Measurements from ENCODE around the gene MED13.

MED13 gene

DNA sequence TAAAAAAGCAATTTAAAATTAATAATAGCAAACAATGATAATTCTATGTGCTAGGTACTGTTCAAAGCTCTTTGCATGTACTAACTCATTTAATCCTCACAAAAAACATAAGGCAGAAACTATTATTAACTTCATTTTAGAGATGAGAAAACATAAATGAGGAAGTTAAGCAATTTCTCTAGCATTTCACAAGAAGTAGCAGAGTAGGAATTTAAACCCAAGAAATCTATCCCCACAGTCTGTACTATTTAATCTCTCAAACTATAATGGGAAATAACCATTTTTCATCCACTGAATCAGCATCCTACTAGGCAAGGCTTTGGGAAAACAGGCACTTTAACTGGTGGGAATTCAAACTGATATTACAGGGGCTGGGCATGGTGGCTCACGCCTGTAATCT, 95.0 kb downstream of the MED13 start:
- Histone ChIP-seq H3K4me1 (ENCODE audit: control insufficient read depth, insufficient read depth, low read length) (no peaks in the 10 kb centered on the region), H3K4me3 (ENCODE audit: insufficient read depth, low read depth, low read length) (no peak overlapping the region), H3K27me3 (ENCODE audit: control insufficient read depth, insufficient read depth, low read length, poor library complexity, severe bottlenecking) (no peaks in the 10 kb centered on the region), H3K9me3 (ENCODE audit: control insufficient read depth, low read length) (no peaks in the 10 kb centered on the region), H3K27ac (ENCODE audit: insufficient read depth, low read depth, low read length, poor library complexity, severe bottlenecking) (no peak overlapping the region), H3K36me3 (ENCODE audit: control insufficient read depth, insufficient read depth, low read length) (peaks cover 29% of the 10 kb centered on the region)
- 82 to 96% methylated on average over 1 of the region's 1 CpG for WGBS, 2 experiments

DNA sequence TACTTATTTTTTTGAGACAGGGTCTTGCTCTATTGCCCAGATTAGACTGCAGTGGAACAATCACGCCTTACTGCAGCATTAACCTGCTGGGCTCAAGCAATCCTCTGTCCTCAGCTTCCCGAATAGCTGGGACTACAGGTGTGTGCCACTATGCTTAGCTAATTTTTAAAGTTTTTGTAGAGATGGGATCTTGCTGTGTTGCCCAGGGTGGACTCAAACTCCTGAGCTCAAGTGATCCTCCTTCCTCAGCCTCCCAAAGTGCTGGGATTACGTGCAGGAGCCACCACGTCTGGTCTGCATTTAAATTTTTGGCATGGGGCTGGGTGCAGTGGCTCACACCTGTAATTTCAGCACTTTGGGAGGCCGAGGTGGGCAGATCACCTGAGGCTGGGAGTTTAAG, 96.3 kb downstream of the MED13 start:
- Histone ChIP-seq H3K36me3 (ENCODE audit: control insufficient read depth, insufficient read depth, low read length) (peaks cover 40% of the 10 kb centered on the region), H3K27me3 (ENCODE audit: control insufficient read depth, insufficient read depth, low read length, poor library complexity, severe bottlenecking) (no peaks in the 10 kb centered on the region), H3K9me3 (ENCODE audit: control insufficient read depth, low read length) (no peaks in the 10 kb centered on the region), H3K4me1 (ENCODE audit: control insufficient read depth, insufficient read depth, low read length) (no peaks in the 10 kb centered on the region), H3K27ac (ENCODE audit: insufficient read depth, low read depth, low read length, poor library complexity, severe bottlenecking) (no peak overlapping the region), H3K4me3 (ENCODE audit: insufficient read depth, low read depth, low read length) (no peak overlapping the region)
- WGBS, 2 experiments = 94 to 95% methylated on average over 5 of the region's 5 CpGs

DNA sequence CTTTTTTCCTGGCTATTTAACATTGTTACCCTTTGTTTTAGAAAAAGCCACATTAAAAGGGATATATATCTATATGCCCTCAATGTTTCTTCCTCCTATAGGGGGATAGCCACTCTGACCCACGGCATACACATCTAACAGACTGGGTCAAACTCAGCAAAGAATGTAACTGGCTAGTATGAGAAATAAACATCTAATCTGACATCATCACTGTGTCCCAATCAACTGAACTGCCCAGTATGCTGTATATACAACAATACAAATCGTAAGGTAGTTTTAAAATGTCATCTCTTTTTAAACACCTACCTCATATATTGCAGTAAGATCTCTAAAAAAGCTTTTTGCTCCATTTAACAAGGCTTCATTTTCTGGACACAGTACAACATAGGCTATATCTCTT, 97.3 kb downstream of the MED13 start:
- H3K4me1 ChIP-seq (ENCODE audit: control insufficient read depth, insufficient read depth, low read length) = no peaks in the 10 kb centered on the region
- H3K27me3 ChIP-seq (ENCODE audit: control insufficient read depth, insufficient read depth, low read length, poor library complexity, severe bottlenecking) = no peaks in the 10 kb centered on the region
- WGBS, 2 experiments = 95% methylated on average over 2 of the region's 2 CpGs
- peaks cover 44% of the 10 kb centered on the region for H3K36me3 ChIP-seq (ENCODE audit: control insufficient read depth, insufficient read depth, low read length)
- no peak overlapping the region for H3K27ac ChIP-seq (ENCODE audit: insufficient read depth, low read depth, low read length, poor library complexity, severe bottlenecking)
- no peak overlapping the region for H3K4me3 ChIP-seq (ENCODE audit: insufficient read depth, low read depth, low read length)
- H3K9me3 ChIP-seq (ENCODE audit: control insufficient read depth, low read length) = no peaks in the 10 kb centered on the region

- 0% methylated on average over 1 of the region's 1 CpG for WGBS, 2 experiments
- Histone ChIP-seq H3K27me3 (ENCODE audit: control insufficient read depth, insufficient read depth, low read length, poor library complexity, severe bottlenecking) (no peaks in the 10 kb centered on the region), H3K4me3 (ENCODE audit: insufficient read depth, low read depth, low read length) (no peak overlapping the region), H3K27ac (ENCODE audit: insufficient read depth, low read depth, low read length, poor library complexity, severe bottlenecking) (no peak overlapping the region), H3K36me3 (ENCODE audit: control insufficient read depth, insufficient read depth, low read length) (peaks cover 47% of the 10 kb centered on the region), H3K9me3 (ENCODE audit: control insufficient read depth, low read length) (no peaks in the 10 kb centered on the region), H3K4me1 (ENCODE audit: control insufficient read depth, insufficient read depth, low read length) (no peaks in the 10 kb centered on the region)
These were observed 98.9 kb downstream of the MED13 start for GRCh38 chr17:61966191-61966590.

DNA sequence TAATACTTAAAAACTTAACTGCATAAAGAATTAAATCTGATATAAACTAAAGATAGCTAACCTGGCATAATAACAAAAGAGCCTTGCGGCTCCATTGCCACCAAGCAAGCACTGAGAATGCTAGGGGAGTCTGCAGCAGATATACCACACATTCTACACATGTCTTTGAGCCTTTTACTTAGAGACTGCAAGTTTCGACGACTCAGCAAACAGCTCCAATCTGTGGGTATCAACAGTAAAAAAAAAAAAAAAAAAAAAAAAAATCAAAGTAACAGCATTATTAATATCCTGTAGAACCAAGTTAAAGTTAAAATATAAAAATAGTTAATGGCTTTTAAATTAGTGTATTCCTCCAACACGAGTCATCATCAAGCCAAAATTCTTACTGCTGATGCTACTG, 109.5 kb downstream of the MED13 start:
- no peaks in the 10 kb centered on the region for H3K9me3 ChIP-seq (ENCODE audit: control insufficient read depth, low read length)
- H3K27ac ChIP-seq (ENCODE audit: insufficient read depth, low read depth, low read length, poor library complexity, severe bottlenecking) = no peak overlapping the region
- WGBS, 2 experiments = 94 to 98% methylated on average over 1 to 4 of the region's 4 CpGs
- no peaks in the 10 kb centered on the region for H3K4me1 ChIP-seq (ENCODE audit: control insufficient read depth, insufficient read depth, low read length)
- H3K27me3 ChIP-seq (ENCODE audit: control insufficient read depth, insufficient read depth, low read length, poor library complexity, severe bottlenecking) = no peaks in the 10 kb centered on the region
- H3K36me3 ChIP-seq (ENCODE audit: control insufficient read depth, insufficient read depth, low read length) = peaks cover 49% of the 10 kb centered on the region
- H3K4me3 ChIP-seq (ENCODE audit: insufficient read depth, low read depth, low read length) = no peak overlapping the region

GRCh38 chr17:61947367-61948078, 117.6 kb downstream of the MED13 start:
- WGBS, 2 experiments = 85 to 96% methylated on average over 2 to 3 of the region's 3 CpGs

DNA sequence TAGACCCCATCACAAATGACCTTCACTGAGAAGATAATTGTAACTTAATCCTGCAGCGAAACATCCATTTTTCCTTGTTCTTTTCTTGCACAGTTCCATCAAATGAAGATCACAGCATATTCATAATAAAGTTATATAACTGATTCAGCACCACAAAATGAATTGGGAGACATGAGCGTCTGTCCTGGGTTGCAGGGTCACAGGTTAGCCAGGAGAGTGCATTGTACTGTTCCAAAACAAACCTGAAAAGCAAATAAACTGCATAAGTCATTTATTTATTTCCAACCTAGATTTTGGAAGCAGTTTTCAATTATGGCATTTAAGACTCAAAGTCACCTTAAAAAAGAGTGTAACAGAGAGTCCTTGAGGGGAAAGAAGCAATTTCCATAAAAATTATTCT, 118.7 kb downstream of the MED13 start:
- H3K4me1 ChIP-seq (ENCODE audit: control insufficient read depth, insufficient read depth, low read length) = no peaks in the 10 kb centered on the region
- H3K27ac ChIP-seq (ENCODE audit: insufficient read depth, low read depth, low read length, poor library complexity, severe bottlenecking) = no peak overlapping the region
- 89 to 100% methylated on average over 2 of the region's 2 CpGs for WGBS, 2 experiments
- H3K36me3 ChIP-seq (ENCODE audit: control insufficient read depth, insufficient read depth, low read length) = peaks cover 26% of the 10 kb centered on the region
- H3K27me3 ChIP-seq (ENCODE audit: control insufficient read depth, insufficient read depth, low read length, poor library complexity, severe bottlenecking) = no peaks in the 10 kb centered on the region
- H3K4me3 ChIP-seq (ENCODE audit: insufficient read depth, low read depth, low read length) = no peak overlapping the region
- H3K9me3 ChIP-seq (ENCODE audit: control insufficient read depth, low read length) = no peaks in the 10 kb centered on the region

More at GRCh38 chr17:61947367-61948078, 117.6 kb downstream of the MED13 start:
- peaks cover 34% of the 10 kb centered on the region for H3K36me3 ChIP-seq (ENCODE audit: control insufficient read depth, insufficient read depth, low read length)
- no peaks in the 10 kb centered on the region for H3K9me3 ChIP-seq (ENCODE audit: control insufficient read depth, low read length)
- no peak overlapping the region for H3K4me3 ChIP-seq (ENCODE audit: insufficient read depth, low read depth, low read length)
- H3K27ac ChIP-seq (ENCODE audit: insufficient read depth, low read depth, low read length, poor library complexity, severe bottlenecking) = no peak overlapping the region
- no peaks in the 10 kb centered on the region for H3K27me3 ChIP-seq (ENCODE audit: control insufficient read depth, insufficient read depth, low read length, poor library complexity, severe bottlenecking)
- H3K4me1 ChIP-seq (ENCODE audit: control insufficient read depth, insufficient read depth, low read length) = no peaks in the 10 kb centered on the region

GRCh38 chr17:61943117-61943516, 122.0 kb downstream of the MED13 start:
- Histone ChIP-seq H3K27me3 (ENCODE audit: control insufficient read depth, insufficient read depth, low read length, poor library complexity, severe bottlenecking) (no peaks in the 10 kb centered on the region), H3K4me3 (ENCODE audit: insufficient read depth, low read depth, low read length) (no peak overlapping the region), H3K36me3 (ENCODE audit: control insufficient read depth, insufficient read depth, low read length) (peaks cover 9% of the 10 kb centered on the region), H3K9me3 (ENCODE audit: control insufficient read depth, low read length) (no peaks in the 10 kb centered on the region), H3K27ac (ENCODE audit: insufficient read depth, low read depth, low read length, poor library complexity, severe bottlenecking) (no peak overlapping the region), H3K4me1 (ENCODE audit: control insufficient read depth, insufficient read depth, low read length) (no peaks in the 10 kb centered on the region)
- 92 to 100% methylated on average over 1 of the region's 1 CpG for WGBS, 2 experiments

DNA sequence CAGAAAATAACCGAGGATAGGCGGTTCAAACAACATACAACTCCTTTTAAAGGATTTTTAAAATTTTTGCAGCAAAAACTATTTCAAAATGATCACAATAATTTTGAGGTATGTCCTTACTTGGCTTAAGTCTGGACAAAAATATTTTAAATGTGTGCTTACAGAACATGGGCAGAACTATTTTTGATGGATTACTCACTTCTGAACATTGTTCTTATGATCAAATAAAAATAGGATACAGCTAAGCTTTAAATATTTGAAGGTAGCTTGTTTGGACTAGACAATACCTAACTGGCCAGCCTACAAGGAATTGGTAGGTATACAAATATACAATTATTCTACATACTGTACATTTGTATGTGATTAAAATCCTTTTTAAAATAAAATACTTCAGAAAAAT, 123.0 kb downstream of the MED13 start:
- Histone ChIP-seq H3K27me3 (ENCODE audit: control insufficient read depth, insufficient read depth, low read length, poor library complexity, severe bottlenecking) (no peaks in the 10 kb centered on the region), H3K4me3 (ENCODE audit: insufficient read depth, low read depth, low read length) (no peak overlapping the region), H3K36me3 (ENCODE audit: control insufficient read depth, insufficient read depth, low read length) (peaks cover 2% of the 10 kb centered on the region), H3K27ac (ENCODE audit: insufficient read depth, low read depth, low read length, poor library complexity, severe bottlenecking) (no peak overlapping the region), H3K4me1 (ENCODE audit: control insufficient read depth, insufficient read depth, low read length) (no peaks in the 10 kb centered on the region), H3K9me3 (ENCODE audit: control insufficient read depth, low read length) (no peaks in the 10 kb centered on the region)
- WGBS, 2 experiments = no CpG with 5 or more reads among the region's 2 CpGs

DNA sequence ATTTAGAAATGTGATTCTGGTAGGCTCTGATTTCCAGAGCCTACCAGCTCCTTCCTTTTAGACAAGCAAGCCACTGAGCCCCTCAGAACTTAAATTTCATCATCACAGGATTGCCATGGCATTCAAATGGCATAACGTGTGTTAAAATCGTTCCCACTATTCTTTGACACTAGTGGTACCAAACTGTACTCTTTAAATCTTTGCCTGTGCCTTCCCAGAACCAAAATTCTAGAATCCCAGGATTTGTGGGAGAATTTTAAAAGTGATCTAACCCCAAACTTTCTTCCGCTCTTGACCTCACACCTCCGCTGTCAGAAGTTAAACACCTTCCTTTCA, 137.0 kb downstream of the MED13 start:
- Histone ChIP-seq H3K27me3 (ENCODE audit: control insufficient read depth, insufficient read depth, low read length, poor library complexity, severe bottlenecking) (no peaks in the 10 kb centered on the region), H3K36me3 (ENCODE audit: control insufficient read depth, insufficient read depth, low read length) (peaks cover 14% of the 10 kb centered on the region), H3K4me1 (ENCODE audit: control insufficient read depth, insufficient read depth, low read length) (peaks cover 9% of the 10 kb centered on the region), H3K9me3 (ENCODE audit: control insufficient read depth, low read length) (no peaks in the 10 kb centered on the region), H3K4me3 (ENCODE audit: insufficient read depth, low read depth, low read length) (peak overlapping the region; percentile 78), H3K27ac (ENCODE audit: insufficient read depth, low read depth, low read length, poor library complexity, severe bottlenecking) (no peak overlapping the region)
- WGBS, 2 experiments = 57 to 67% methylated on average over 4 of the region's 4 CpGs
